ENCODE data around the gene RAMACL.

The RAMACL gene

DNA sequence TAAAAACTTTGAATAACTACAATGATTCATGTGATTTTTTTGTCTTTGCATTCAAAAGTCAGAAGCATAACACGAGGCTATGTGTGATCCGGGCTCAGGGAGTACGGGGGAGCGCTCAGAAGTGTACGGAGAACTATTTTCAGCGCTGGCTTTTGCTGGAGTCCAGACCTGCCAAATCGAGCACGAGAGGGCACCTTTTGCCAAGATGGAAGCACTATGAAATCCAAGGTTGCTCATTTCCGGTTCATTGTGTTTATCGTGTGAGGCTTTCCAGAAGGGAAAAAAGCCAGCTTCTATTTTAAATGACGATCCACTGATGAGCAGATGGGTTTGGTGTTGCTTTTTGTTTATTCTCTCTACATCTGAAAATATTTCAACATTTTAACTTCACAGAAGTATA, 11.3 kb downstream of the RAMACL start:
- DNase-seq (ENCODE audit: low read depth in 3 of 3), result no peak

DNA sequence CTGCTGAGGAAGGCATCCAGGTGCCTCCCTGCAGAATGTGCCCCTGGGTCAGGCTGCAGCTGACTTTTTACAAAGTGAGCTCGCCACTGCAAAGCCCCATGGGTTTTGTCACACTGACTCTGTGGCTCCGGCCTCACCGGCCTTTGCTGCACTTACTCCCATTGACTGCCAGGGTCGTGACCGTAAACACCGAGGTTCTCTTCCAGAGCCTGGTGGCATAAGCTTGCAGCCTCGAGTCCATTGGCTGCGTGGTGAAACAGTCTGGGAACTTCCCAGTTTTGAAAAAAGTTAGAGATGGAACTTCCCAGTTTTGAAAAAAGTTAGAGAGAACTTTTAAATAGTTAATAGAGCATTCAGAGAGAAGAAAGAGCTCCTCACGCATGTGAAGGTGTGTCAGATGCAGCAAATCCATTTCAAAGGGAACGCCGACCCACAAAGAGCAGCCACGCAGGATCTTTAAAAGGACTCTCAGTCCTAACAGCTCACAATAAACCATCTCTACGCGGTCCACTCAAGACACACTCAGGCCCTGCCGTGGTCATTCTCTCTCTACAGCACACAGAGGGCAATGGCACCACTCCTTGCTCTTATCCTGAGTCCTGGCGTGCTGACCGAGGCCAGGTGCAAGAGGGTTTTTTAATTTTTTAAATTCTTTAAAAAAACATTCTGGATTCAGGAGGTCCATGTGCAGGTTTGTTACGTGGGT, 12.8 kb downstream of the RAMACL start:
- DNase-seq (ENCODE audit: low read depth in 3 of 3), result no peak

DNA sequence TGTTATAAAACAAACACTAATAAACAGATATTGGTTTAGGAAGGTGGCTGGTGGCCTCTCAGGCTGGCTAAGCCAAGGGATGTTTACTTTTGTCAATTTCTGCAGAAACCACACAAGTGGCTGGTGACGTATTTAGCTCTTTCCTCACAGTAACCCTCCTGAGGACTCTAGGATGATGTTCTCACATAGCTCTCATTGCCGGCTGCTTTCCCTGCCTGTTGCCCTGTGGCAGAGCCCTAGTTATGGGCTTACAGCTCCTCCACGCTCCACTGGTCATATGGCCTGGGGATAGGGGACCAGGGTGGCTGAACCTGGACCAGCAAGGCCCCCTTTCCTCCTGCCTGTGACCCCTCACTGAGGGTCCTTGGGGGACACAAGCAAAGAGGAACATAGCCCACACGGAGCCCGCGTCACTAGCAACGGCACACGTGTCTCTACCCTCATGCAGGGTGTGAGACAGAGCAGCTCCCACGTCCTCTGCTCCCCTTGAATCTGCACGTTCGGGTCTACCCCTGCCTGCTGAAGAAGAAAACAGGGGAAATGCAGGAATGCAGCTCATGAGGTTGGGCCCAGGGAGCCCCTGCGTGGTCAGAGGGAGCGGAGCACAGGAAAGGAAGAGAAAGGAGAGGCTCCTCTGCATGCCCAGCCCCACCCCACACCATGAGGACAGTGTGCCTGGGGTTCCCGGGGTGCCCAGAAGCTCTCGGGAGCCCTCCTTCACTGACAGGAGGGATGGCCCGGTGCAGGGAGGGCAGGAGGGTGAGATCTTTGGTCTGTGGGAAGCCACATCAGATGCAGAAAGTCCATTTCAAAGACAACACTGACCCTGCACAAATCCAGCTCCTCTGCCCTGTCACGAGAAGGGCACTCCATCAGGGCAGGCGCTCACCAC, 13.9 kb downstream of the RAMACL start:
- no peak for DNase-seq (ENCODE audit: low read depth in 3 of 3)

DNA sequence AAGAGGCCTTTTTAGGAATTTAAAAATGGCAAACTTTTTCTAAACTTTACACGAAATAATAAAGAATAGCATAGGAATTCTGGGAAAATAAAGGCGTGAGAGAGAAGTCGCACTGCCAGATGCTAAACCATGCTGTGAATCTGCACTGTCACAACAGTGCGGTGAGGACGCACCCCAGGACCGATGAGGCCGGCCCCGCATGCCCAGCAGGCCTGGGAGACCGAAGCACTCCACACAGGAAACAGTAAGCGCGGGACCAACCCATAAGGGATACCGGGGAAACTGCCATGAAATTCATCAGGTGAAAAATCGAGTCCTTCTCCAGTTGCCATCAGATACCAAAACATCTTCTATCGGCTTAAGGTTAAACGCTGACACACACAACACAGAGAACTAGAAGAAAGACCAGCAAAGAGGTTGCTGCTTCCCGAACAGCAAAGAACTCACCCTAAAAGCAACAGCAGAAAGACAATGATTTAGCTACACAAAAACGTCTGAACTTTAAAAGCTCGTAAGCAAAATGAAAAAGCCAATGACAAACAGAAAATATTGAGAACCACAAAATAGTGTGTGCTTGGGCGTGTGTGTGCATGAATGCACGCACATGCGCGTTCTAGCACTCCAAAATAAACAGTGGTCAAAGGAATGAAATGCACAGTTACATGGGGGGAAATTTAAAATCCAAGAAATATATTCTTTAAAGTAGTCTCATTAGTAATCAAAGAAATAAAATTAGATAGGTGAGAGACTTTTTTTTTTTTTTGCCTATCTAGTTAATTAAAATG, 15.4 kb downstream of the RAMACL start:
- no peak for DNase-seq (ENCODE audit: low read depth in 3 of 3)

DNA sequence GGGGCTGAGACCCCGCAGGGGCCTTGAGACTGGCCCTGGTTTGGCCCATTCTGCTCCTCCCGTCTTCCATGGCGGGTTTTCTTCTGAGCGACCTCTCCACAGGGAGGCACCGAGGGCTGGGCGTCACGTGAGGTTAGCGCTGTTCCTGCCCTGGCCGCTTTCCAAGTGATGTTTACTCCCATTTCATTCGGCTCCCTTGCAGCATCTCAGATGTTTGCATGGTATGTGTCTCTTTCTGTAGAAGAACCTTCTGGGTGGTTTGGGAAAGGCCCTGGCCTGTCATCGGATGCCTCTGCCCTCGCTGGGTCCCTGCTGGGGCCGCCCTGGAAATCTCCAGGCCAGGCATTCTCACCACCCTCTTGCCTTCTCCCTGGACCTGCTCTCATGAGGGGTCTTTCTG, 17.3 kb downstream of the RAMACL start:
- no peak for DNase-seq (ENCODE audit: low read depth in 3 of 3)

GRCh38 chr6:166567813-166568212, 18.7 kb downstream of the RAMACL start:
- no peak for DNase-seq (ENCODE audit: low read depth in 3 of 3)

GRCh38 chr6:166567107-166567506, 19.4 kb downstream of the RAMACL start:
- no peak for DNase-seq (ENCODE audit: low read depth in 3 of 3)

DNA sequence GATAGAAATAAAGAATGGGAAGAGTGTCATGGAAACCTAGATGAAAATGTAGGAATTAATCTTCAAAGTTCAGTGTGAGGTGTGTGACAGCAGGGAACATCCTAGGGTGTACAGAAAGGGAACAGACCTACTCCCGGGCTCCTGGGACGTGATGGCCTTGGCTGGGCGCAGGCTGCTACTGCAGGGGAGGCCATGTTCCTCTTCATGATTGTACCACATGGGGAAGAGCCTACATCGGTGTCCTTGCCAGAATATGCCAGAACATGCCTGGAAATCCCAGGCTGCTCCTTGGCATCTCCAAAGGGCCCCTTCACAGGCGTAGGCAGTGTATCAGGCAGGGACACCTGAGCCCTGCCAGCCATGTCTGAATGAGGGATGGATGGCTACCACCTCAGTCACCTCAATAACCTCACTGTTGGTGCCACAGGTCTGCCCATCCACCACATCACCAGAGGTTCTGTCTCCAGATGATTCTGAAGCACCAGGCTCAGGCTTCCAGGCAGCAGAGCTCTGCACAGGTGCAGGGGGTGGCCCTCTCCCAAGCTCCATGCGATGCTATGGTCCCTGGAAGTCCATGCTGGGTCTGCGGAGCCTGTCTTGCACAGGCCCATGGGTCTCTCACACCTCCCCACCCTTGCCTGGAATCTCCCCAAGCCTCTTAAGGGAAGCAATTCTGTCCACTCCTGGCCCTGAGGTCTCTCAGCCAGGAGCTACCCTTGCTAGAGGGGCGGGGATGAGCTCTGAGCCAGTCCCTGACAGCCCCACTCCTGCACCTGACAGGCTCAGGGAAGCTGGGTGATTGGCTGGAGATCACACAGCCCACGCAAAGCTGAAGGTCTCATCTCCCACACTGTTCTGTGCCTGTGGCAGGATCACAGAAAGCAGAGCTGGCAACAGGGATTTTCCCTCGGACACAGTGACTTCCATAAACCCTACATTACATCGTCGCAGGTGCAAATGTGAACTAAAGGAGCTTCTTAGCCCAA, 20.2 kb downstream of the RAMACL start:
- DNase-seq (ENCODE audit: low read depth in 3 of 3), result no peak

DNA sequence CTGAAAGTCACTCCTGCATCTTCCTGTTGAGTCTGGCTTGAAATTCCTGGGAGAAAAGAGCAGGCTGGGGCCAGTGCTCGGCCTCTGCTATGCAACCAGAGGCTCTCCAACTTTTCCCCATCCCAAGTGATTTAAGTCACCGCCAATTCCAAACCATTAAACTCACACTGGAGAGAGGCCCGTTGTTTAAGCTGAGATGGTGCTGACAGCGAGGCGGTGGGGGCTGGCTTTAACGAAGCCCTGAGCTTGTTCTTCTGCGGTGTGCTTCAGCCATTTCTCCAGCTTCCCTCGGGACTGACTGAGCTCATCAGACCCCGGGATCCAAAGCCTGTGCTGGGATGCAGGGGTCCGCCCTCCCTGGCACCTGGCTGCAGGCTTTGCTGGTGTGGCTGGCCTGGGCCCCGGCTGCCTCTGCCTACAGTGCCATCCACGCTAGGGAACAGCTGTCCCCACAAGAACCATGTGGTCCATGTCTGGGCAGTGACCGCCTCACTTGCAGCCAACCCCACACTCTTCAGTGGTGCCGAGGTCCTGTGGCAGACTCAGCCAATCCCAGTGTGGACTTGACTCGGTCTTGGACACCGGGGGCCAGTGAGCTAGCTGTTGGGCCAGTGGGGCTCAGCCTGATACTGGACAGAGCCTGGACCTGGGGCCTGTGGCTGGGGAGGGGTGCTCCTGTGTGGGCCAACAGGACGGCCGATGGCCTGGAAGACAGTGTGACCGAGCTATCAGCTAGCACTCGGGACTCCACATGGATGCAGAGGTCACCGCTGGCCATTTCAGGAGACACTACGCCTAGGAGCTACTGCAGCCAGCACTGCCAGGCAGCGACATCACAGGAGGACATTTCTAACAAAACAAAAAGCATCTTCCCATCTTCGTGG, 21.2 kb downstream of the RAMACL start:
- no peak for DNase-seq (ENCODE audit: low read depth in 3 of 3)

- DNase-seq (ENCODE audit: low read depth in 3 of 3), result no peak
Measured at GRCh38 chr6:166563805-166564204, 22.7 kb downstream of the RAMACL start.

DNA sequence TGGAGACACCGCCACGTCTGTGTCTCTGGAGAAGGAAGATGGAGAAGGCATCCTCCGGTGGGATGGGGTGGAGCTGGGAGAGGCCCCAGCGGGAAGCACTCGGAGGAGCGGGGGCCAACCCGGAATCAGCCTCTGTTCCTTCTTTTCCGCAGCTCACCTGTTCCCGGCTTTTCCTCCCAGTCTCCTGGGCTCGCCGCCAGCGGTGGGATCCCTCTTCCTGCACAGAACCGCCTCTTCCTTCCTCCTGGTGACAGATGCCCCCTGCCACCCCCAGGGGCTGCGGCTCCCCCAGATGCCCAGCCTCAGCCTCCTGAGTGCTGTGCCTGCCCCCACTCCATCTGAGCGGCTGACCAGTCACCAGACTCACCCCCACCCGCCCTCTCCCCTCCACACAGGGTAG, 23.3 kb downstream of the RAMACL start:
- no peak for DNase-seq (ENCODE audit: low read depth in 3 of 3)

DNA sequence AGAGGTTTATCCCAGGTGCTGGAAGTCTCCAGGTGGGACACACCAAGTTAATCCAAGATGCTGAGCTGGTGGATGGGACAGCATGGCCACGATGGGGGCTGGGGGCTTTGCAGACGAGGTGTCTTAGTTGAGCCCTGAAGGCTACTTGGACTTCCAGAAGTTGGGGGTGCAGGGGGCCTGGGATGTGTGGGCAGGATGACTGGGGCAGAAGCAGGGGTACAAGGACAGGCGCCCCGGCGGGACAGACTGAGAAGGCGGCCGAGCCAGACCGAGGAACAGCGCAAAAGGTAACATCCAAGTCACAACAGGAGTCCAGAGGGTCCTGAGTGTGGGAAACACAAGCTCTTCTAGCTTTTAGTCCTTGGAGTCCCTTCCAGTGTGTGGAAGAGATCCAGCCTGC, 23.8 kb downstream of the RAMACL start:
- no peak for DNase-seq (ENCODE audit: low read depth in 3 of 3)

DNA sequence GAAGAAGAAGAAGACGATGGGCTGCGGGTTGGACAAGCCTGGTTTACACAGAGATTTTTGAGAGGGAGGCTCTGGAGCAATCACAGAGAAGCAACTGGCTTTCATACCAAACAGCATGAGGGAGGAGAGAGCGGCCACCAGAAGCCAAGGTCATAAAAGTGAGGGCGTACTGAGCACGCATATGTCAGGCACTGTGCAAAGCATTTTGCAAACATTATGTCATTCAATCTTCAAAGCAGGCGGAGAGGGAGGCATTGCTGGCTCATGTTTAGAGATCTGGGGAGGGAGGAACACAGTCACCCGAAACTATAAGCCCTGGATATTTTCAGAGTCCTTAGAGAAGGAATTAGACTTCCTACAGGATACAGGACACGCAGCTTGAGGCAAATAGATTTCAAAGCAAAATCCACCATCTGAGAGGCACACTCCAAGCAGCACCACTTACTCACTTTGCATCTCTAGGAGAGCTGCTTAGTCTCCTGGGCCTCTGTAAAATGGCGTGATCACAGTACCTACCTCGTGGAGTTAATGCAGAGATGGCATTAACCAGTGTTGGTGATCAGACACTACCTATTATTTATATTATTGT, 24.6 kb downstream of the RAMACL start:
- DNase-seq (ENCODE audit: low read depth in 3 of 3), result no peak

DNA sequence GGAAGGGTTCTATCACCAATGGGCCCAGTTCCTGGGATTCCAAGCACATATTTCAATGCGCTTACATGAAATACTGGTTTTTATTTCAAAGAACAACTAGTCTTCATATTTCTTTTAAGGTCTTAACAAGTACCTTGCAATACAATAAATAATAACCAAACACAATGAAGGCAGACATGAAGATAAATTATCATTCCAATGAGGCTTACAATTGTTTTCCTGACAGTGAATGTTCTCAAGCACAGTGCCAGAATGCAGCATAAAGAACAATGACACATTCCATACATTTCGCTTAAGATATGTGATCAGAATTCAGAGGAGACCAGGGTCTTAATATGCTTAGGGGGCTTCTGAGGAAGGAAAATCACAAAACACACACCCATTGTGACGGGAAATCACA, 26.3 kb downstream of the RAMACL start:
- DNase-seq (ENCODE audit: low read depth in 3 of 3), result no peak

GRCh38 chr6:166559662-166560061, 26.8 kb downstream of the RAMACL start:
- DNase-seq (ENCODE audit: low read depth in 3 of 3), result no peak

GRCh38 chr6:166559211-166559610, 27.3 kb downstream of the RAMACL start:
- DNase-seq (ENCODE audit: low read depth in 3 of 3), result no peak

DNA sequence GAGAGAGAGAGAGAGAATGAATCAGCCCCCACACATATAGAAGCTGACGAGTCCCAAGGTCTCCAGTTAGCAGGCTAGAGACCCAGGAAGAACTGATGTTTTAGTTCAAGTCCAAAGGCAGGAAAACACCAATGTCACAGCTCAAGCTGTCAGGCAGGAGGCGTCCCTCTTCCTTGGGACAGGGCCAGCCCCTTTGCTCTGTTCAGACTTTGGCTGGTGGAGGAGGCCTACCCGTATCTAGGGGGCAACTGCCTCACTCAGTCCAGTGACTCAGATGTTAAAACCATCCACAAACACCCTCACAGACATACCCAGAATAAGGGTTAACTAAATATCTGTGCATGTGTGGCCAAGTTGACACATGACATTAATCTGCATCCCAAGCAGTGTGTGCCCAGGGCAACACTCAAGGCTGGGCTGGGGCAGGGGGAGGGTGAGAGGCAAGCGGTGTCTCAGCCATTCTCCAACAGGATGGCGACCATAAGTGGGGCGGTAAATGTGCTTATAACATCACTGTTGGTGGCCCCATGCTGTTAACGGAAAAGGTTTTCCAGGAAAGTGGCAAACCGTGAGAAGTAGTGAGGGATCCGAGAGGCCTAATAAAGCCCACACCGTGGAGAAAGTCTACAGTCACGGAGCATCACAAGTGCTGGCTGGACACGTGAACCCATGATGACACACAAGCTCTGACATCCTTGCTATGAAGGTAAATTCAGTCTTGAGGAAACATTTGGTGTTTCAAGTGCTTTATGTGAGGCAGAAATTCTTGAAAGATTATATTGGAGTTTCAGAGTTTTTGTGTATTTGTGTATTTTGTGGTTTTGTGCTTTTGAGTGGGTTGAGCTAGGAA, 28.1 kb downstream of the RAMACL start:
- no peak for DNase-seq (ENCODE audit: low read depth in 3 of 3)

DNA sequence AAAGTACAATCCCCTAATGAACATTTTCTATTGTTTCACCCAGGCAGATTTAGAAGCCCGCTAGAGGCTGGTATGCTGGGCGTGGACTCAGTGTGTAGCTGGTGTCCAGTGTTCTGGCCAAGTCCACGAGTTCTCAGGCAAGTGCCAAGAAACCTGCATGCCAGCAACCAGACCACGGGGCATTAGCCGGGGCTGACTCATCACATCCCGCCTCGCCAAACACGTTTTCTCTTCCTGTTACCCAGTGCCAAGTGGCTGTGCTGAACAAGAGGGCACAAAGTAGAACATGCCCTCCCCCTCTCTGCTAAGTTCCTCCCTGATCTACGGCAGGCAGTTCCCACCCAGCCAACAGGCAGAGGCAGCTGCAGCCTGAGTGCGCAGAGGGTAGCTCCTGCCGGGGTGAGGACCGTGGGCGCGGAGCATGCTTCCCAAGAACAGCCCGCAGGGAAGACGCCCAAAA, 29.6 kb downstream of the RAMACL start:
- DNase-seq (ENCODE audit: low read depth in 3 of 3), result no peak

DNA sequence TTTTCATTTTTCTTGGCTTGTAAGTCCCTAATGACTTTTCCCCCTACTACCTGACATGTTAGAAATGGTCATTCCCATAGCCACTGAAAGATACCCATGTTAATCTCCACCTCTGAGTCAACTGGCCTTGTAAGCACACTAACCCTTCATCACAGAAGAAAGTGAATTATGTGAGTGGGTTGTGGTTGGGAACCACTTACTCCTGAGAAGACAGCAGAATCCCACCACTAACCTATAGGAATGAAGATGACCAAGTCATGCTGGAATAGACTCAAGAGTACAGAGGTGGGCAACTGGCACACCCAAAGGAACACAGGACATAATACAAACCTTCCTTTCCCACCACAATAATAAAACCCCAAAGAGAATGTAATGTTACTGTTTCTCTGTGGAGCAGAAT, 30.1 kb downstream of the RAMACL start:
- DNase-seq (ENCODE audit: low read depth in 3 of 3), result no peak

Measured in stimulated activated CD4-positive, alpha-beta T cell treated with anti-CD3 and anti-CD28 coated beads, TNF-alpha, amount 100 ng/mL, for 4 hours (primary cell).